Upper lobe of left lung (tissue), 4 donors: Measurements from ENCODE around the gene LMTK3.

Experiments
- CTCF ChIP-seq, 6 experiments: fragments of 450-650 bp in 4 of 6; fragments of 200-600 bp in 2 of 6; sonication (generic) in 2 of 6; IDR thresholded peaks; one replicate each; pipeline ENCODE4 v1.5.1; 2016 to 2019; ENCODE audit warnings: antibody characterized with exemption in 6 of 6
- EP300 ChIP-seq, 4 donors: sonication (generic); formaldehyde crosslinking; IDR thresholded peaks; one replicate each; pipeline ENCODE4 v1.5.1; 2017; ENCODE audit warnings: antibody characterized with exemption in 4 of 4, control low read depth in 2 of 4
- POLR2A ChIP-seq, 4 donors: fragments of 450-650 bp; IDR thresholded peaks; one replicate each; pipeline ENCODE4 v1.5.1; 2016 to 2017; ENCODE audit warnings: antibody characterized with exemption in 4 of 4, mild to moderate bottlenecking in 2 of 4

- TF ChIP-seq POLR2A (IDR thresholded peaks at IDR 0.05): no peak
- TF ChIP-seq CTCF (IDR thresholded peaks at IDR 0.05): no peak
- TF ChIP-seq EP300 (IDR thresholded peaks at IDR 0.05): no peak
Measured at GRCh38 chr19:48490981-48491792, 20.4 kb downstream of the LMTK3 start.
